Stimulated activated memory B cell treated with anti-CD40 and anti-IgM and Interleukin-4, amounts not matched to agents 10 μg/mL and 1 μg/mL and 100 μg/mL, for 72 hours (primary cell): ENCODE results near the gene TRRAP.
A peak's percentile ranks its signal among the peaks of the same experiment; 100 is the strongest.

Experiments
- ATAC-seq: fragments of 150-1000 bp; cut with Tn5 transposase; 2 replicates; pipeline ENCODE4 v1.10.0; 2021
- H3K27ac Mint-ChIP-seq: one replicate; pipeline ENCODE4 v1.8.0; 2022; ENCODE audit warnings: mild to moderate bottlenecking, mixed read lengths
- H3K27me3 Mint-ChIP-seq: one replicate; pipeline ENCODE4 v1.8.0; 2022; ENCODE audit warnings: mixed read lengths
- H3K36me3 Mint-ChIP-seq: one replicate; pipeline ENCODE4 v1.8.0; 2022; ENCODE audit warnings: mixed read lengths
- H3K4me1 Mint-ChIP-seq: one replicate; pipeline ENCODE4 v1.8.0; 2022; ENCODE audit warnings: mixed read lengths
- H3K4me3 Mint-ChIP-seq: one replicate; pipeline ENCODE4 v1.8.0; 2022; ENCODE audit warnings: mild to moderate bottlenecking, moderate library complexity, mixed read lengths
- H3K9me3 Mint-ChIP-seq: one replicate; pipeline ENCODE4 v1.8.0; 2022; ENCODE audit warnings: mixed read lengths

The TRRAP gene

GRCh38 chr7:98943336-98943735 lies 65.0 kb downstream of the TRRAP start:
- no peak for ATAC-seq
- peaks cover 47% of the 10 kb centered on the region for H3K36me3 Mint-ChIP-seq
- peak overlapping the region; percentile 38 for H3K27ac Mint-ChIP-seq
- H3K4me3 Mint-ChIP-seq, result no peak overlapping the region
- H3K27me3 Mint-ChIP-seq, result no peaks in the 10 kb centered on the region
- no peaks in the 10 kb centered on the region for H3K9me3 Mint-ChIP-seq
- H3K4me1 Mint-ChIP-seq, result no peaks in the 10 kb centered on the region

GRCh38 chr7:98944386-98944785 lies 66.1 kb downstream of the TRRAP start:
- Mint-ChIP-seq H3K4me1 (no peaks in the 10 kb centered on the region), H3K9me3 (no peaks in the 10 kb centered on the region), H3K27me3 (no peaks in the 10 kb centered on the region), H3K36me3 (peaks cover 45% of the 10 kb centered on the region), H3K4me3 (no peak overlapping the region), H3K27ac (no peak overlapping the region)
- ATAC-seq, result no peak

- Mint-ChIP-seq H3K4me3 (no peak overlapping the region), H3K9me3 (no peaks in the 10 kb centered on the region), H3K27ac (no peak overlapping the region), H3K4me1 (no peaks in the 10 kb centered on the region), H3K36me3 (peaks cover 60% of the 10 kb centered on the region), H3K27me3 (no peaks in the 10 kb centered on the region)
- ATAC-seq, result no peak
These were observed 67.5 kb downstream of the TRRAP start for GRCh38 chr7:98945852-98946251.

- no peak for ATAC-seq
- no peaks in the 10 kb centered on the region for H3K9me3 Mint-ChIP-seq
- H3K36me3 Mint-ChIP-seq, result peaks cover 59% of the 10 kb centered on the region
- no peaks in the 10 kb centered on the region for H3K27me3 Mint-ChIP-seq
- no peak overlapping the region for H3K4me3 Mint-ChIP-seq
- H3K27ac Mint-ChIP-seq, result no peak overlapping the region
- H3K4me1 Mint-ChIP-seq, result no peaks in the 10 kb centered on the region
These were observed 68.1 kb downstream of the TRRAP start for GRCh38 chr7:98946389-98946788.

GRCh38 chr7:98949336-98950044 lies 71.2 kb downstream of the TRRAP start:
- Mint-ChIP-seq H3K36me3 (peaks cover 72% of the 10 kb centered on the region), H3K4me1 (no peaks in the 10 kb centered on the region), H3K27ac (no peak overlapping the region), H3K27me3 (no peaks in the 10 kb centered on the region), H3K4me3 (no peak overlapping the region), H3K9me3 (no peaks in the 10 kb centered on the region)
- no peak for ATAC-seq

- Mint-ChIP-seq H3K4me1 (no peaks in the 10 kb centered on the region), H3K27me3 (no peaks in the 10 kb centered on the region), H3K27ac (no peak overlapping the region), H3K36me3 (peaks cover 85% of the 10 kb centered on the region), H3K4me3 (no peak overlapping the region), H3K9me3 (no peaks in the 10 kb centered on the region)
- ATAC-seq, result no peak
These were observed 77.7 kb downstream of the TRRAP start for GRCh38 chr7:98955992-98956391.

GRCh38 chr7:98956469-98956868 lies 78.1 kb downstream of the TRRAP start:
- no peak overlapping the region for H3K27ac Mint-ChIP-seq
- H3K9me3 Mint-ChIP-seq, result no peaks in the 10 kb centered on the region
- no peaks in the 10 kb centered on the region for H3K4me1 Mint-ChIP-seq
- H3K27me3 Mint-ChIP-seq, result no peaks in the 10 kb centered on the region
- peaks cover 85% of the 10 kb centered on the region for H3K36me3 Mint-ChIP-seq
- no peak for ATAC-seq
- no peak overlapping the region for H3K4me3 Mint-ChIP-seq

GRCh38 chr7:98956937-98957336 lies 78.6 kb downstream of the TRRAP start:
- ATAC-seq, result no peak
- Mint-ChIP-seq H3K4me1 (no peaks in the 10 kb centered on the region), H3K27ac (no peak overlapping the region), H3K9me3 (no peaks in the 10 kb centered on the region), H3K4me3 (no peak overlapping the region), H3K27me3 (no peaks in the 10 kb centered on the region), H3K36me3 (peaks cover 85% of the 10 kb centered on the region)

- no peak for ATAC-seq
- no peaks in the 10 kb centered on the region for H3K9me3 Mint-ChIP-seq
- peaks cover 85% of the 10 kb centered on the region for H3K36me3 Mint-ChIP-seq
- no peak overlapping the region for H3K27ac Mint-ChIP-seq
- H3K27me3 Mint-ChIP-seq, result no peaks in the 10 kb centered on the region
- H3K4me1 Mint-ChIP-seq, result no peaks in the 10 kb centered on the region
- H3K4me3 Mint-ChIP-seq, result no peak overlapping the region
These were observed 79.4 kb downstream of the TRRAP start for GRCh38 chr7:98957766-98958165.

GRCh38 chr7:98958968-98959367 lies 80.6 kb downstream of the TRRAP start:
- Mint-ChIP-seq H3K4me3 (no peak overlapping the region), H3K27me3 (no peaks in the 10 kb centered on the region), H3K27ac (no peak overlapping the region), H3K36me3 (peaks cover 81% of the 10 kb centered on the region), H3K4me1 (no peaks in the 10 kb centered on the region), H3K9me3 (no peaks in the 10 kb centered on the region)
- ATAC-seq, result no peak

- no peaks in the 10 kb centered on the region for H3K9me3 Mint-ChIP-seq
- H3K27ac Mint-ChIP-seq, result no peak overlapping the region
- ATAC-seq, result no peak
- peaks cover 73% of the 10 kb centered on the region for H3K36me3 Mint-ChIP-seq
- no peak overlapping the region for H3K4me3 Mint-ChIP-seq
- H3K27me3 Mint-ChIP-seq, result no peaks in the 10 kb centered on the region
- H3K4me1 Mint-ChIP-seq, result no peaks in the 10 kb centered on the region
These were observed 85.0 kb downstream of the TRRAP start for GRCh38 chr7:98963305-98963704.

- Mint-ChIP-seq H3K4me1 (no peaks in the 10 kb centered on the region), H3K27me3 (no peaks in the 10 kb centered on the region), H3K27ac (no peak overlapping the region), H3K4me3 (no peak overlapping the region), H3K9me3 (no peaks in the 10 kb centered on the region), H3K36me3 (peaks cover 76% of the 10 kb centered on the region)
- ATAC-seq, result no peak
These were observed 86.3 kb downstream of the TRRAP start for GRCh38 chr7:98964596-98964995.

GRCh38 chr7:98968621-98969020 lies 90.3 kb downstream of the TRRAP start:
- H3K4me1 Mint-ChIP-seq, result no peaks in the 10 kb centered on the region
- no peak overlapping the region for H3K27ac Mint-ChIP-seq
- peaks cover 81% of the 10 kb centered on the region for H3K36me3 Mint-ChIP-seq
- H3K4me3 Mint-ChIP-seq, result no peak overlapping the region
- ATAC-seq, result no peak
- no peaks in the 10 kb centered on the region for H3K9me3 Mint-ChIP-seq
- no peaks in the 10 kb centered on the region for H3K27me3 Mint-ChIP-seq

- no peak for ATAC-seq
- Mint-ChIP-seq H3K4me1 (no peaks in the 10 kb centered on the region), H3K27ac (no peak overlapping the region), H3K36me3 (peaks cover 84% of the 10 kb centered on the region), H3K9me3 (no peaks in the 10 kb centered on the region), H3K4me3 (no peak overlapping the region), H3K27me3 (no peaks in the 10 kb centered on the region)
These were observed 91.1 kb downstream of the TRRAP start for GRCh38 chr7:98969386-98969785.

GRCh38 chr7:98970016-98970615 lies 91.8 kb downstream of the TRRAP start:
- Mint-ChIP-seq H3K4me1 (no peaks in the 10 kb centered on the region), H3K27ac (no peak overlapping the region), H3K27me3 (no peaks in the 10 kb centered on the region), H3K36me3 (peaks cover 85% of the 10 kb centered on the region), H3K9me3 (no peaks in the 10 kb centered on the region), H3K4me3 (no peak overlapping the region)
- no peak for ATAC-seq

GRCh38 chr7:98970805-98971204 lies 92.5 kb downstream of the TRRAP start:
- ATAC-seq, result no peak
- H3K27me3 Mint-ChIP-seq, result no peaks in the 10 kb centered on the region
- peaks cover 84% of the 10 kb centered on the region for H3K36me3 Mint-ChIP-seq
- H3K27ac Mint-ChIP-seq, result no peak overlapping the region
- no peaks in the 10 kb centered on the region for H3K4me1 Mint-ChIP-seq
- H3K4me3 Mint-ChIP-seq, result no peak overlapping the region
- no peaks in the 10 kb centered on the region for H3K9me3 Mint-ChIP-seq
